ENCODE measurements around the gene GID4.
"Not testable (repeated sequence)": the region's sequence is repeated elsewhere in the genome, so short reads cannot be mapped to it uniquely, and the experiment has no call there.

The GID4 gene

DNA sequence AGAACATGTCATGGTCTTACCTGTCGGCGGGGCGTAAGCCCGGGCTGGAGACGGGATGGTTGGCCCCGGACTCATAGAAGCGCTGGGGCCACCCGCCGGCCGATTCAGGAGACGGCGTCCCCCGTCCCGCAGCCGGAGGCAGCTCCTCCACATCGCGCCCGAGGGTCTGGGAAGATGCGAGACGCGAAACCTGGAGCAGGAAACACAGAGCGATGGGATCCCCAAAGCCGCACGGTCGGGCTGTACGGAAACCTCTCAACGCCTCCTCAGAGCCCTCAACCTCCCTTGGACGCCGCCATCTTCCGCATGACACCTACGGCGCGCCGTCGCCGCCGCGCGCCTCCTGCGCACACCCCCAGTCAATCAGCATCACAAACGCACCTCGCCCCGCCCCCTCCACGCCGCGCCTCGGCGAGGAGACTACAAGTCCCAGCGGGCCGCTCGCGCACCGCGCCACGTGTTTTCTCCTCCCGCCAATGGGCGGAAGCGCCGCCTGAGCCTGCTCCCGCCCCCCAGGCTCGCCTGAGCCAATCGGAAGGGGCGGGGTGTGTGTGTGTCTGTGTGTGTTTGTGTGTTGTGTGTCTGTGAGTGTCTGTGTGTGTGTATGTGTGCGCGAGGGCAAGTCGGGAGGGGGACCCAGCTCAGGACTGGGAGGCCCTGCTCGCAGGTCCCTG, at the start of gene GID4, which contains the start of gene ATPAF2:
Gene GID4 (plus strand): TSS at position 548 of the 674 bp plus-strand sequence. CDS start 57 bp downstream, at position 605.
Gene ATPAF2 (minus strand): TSS at position 308 of the 674 bp plus-strand sequence. CDS start 155 bp downstream, at position 153.
- DNase-seq = peak; percentile 76

- DNase-seq = no peak
These were observed 49.6 kb upstream of the GID4 start for GRCh38 chr17:17989618-17990017.

- no peak for DNase-seq
These were observed 48.9 kb upstream of the GID4 start for GRCh38 chr17:17990282-17990681.

- no peak for DNase-seq
These were observed 45.8 kb upstream of the GID4 start for GRCh38 chr17:17993366-17993765.

- no peak for DNase-seq
These were observed 45.4 kb upstream of the GID4 start for GRCh38 chr17:17993852-17994251.

DNA sequence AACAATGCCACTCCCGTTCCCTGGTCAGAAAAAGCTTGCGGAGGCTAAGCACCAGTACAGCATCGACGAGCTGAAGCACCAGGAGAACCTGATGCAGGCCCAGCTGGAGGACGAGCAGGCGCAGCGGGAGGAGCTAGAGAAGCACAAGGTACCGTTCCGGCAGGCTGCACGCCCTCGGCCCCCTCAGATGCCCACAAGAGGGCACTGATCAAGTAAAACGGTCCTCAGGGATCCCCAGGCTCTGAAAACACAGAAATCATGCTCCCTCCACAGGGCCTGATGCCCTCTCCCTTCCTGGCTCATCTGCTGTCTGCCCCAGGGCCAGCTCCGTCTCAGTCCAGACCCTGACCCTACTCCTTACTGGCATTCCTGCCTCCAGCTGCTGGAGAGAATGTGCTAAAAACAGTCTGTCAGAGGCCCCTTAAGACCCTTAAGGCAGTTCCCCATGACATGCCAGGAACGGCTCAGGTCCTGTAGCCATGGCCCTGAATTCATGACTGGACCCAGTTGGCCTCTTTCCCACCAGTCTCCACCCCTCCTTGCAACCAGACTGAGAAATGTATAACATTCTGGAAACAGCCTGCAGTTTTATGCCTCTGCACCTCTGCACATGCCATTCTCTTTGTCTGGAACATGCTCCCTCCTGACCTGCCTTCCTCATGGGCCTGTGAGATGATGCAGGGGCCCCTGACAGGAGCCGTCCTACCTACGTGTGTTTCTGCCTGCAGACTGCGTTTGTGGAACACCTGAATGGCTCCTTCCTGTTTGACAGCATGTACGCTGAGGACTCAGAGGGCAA, 44.7 kb upstream of the GID4 start:
- DNase-seq = no peak

DNA sequence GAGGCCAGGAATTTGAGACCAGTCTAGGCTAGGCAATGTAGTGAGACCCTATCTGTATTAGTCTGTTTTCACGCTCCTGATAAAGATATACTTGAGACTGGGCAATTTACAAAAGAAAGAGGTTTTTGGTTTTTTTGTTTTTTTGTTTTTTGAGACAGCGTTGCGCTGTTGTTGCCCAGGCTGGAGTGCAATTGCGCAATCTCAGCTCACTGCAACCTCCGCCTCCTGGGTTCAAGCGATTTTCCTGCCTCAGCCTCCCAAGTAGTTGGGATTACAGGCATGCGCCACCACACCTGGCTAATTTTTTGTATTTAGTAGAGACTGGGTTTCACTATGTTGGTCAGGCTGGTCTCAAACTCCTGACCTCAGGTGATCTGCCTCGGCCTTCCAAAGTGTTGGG, 43.3 kb upstream of the GID4 start:
- DNase-seq = not testable (repeated sequence)

GRCh38 chr17:17998934-17999333, 40.3 kb upstream of the GID4 start:
- no peak for DNase-seq

GRCh38 chr17:17999364-18000029, 39.7 kb upstream of the GID4 start:
- no peak for DNase-seq

DNA sequence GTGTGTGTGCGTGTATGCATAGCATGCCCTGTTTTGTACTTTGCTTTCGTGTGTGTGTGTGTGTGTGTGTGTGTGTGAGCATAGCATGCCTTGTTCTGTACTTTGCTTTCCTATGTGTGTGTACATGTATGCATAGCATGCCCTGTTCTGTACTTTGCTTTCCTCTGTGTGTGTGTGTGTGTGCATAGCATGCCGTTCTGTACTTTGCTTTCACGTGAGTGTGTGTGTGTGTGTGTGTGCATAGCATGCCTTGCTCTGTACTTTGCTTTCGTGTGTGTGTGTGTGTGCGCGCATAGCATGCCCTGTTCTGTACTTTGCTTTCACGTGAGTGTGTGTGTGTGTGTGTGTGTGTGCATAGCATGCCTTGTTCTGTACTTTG, 39.2 kb upstream of the GID4 start:
- DNase-seq = no peak

GRCh38 chr17:18002171-18002570, 37.0 kb upstream of the GID4 start:
- no peak for DNase-seq

GRCh38 chr17:18004345-18004744, 34.9 kb upstream of the GID4 start:
- DNase-seq = no peak

DNA sequence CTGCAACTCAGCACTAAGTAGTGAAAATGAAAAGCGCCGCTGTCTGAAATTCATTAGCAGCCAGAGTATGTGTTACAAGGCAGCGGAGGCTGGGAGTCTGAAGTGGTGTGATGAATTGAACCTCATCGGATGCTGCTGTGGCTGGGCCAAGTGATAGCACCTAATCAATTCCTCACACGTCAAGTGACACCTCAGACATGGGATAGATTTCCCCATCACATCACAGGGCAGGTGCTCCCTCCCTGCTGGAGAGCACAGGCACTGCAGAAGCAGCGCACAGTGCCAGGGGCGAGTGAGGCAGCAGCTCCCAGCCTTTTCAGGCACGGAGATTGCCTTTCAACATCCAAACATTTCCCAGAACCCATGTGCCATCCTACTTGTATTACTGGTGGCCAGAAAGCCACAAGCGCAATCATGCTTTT, 34.3 kb upstream of the GID4 start:
- DNase-seq = no peak

DNA sequence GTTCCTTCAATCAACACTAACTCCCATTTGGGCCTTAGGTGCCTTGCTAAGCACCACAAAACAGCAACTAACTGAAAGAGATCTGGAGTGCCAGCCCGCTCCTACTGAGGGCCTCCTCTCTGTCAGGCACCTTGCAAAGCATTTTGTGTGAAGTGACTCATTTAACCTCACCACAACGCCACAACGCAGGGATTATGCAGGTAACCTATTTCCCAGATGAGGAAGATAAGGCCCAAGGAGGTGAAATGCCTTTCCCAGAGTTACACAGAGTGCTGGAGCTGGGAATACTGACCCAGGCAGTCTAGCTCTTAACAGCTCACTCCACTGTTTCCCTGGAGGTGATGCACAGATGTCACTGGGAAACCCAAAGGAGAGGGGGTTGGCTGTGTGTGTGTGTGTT, 33.7 kb upstream of the GID4 start:
- DNase-seq = no peak

- no peak for DNase-seq
These were observed 32.5 kb upstream of the GID4 start for GRCh38 chr17:18006495-18007239.

DNA sequence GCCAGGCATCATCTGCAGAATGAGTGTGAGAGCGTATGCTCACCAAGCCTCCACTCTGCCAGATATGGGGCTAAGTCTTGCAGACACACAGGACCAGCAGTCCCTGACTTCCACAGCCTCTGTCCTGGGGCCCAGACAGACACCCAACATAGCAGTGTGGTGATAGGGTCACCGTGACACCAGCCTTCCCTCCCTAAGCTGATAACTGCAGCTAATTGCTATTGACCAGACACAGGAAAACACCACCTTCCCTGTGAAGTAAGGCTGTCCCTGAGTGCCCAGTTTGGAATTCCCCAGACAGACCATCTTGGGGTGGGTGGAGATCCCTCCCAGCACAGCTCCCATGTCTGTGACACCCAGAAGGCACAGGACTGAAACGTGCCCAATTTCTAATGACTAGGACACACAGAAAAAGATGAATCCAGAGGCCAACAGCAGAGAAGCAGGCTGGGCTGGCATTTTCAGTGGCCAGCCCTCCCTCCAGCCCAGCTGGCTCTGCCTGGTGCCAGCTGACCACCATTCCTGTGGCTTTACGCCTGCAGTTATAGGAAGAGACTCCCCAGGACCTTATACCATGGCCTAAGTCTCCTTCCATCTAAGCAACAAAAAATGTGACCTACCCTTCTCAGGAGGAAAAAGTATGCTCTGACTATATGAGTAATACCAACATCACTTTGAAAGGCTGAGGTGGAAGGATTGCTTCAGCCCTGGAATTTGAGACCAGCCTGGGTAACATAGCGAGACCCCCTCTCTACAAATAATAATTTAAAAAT, 30.5 kb upstream of the GID4 start:
- no peak for DNase-seq

GRCh38 chr17:18009609-18010420, 29.4 kb upstream of the GID4 start:
- no peak for DNase-seq

DNA sequence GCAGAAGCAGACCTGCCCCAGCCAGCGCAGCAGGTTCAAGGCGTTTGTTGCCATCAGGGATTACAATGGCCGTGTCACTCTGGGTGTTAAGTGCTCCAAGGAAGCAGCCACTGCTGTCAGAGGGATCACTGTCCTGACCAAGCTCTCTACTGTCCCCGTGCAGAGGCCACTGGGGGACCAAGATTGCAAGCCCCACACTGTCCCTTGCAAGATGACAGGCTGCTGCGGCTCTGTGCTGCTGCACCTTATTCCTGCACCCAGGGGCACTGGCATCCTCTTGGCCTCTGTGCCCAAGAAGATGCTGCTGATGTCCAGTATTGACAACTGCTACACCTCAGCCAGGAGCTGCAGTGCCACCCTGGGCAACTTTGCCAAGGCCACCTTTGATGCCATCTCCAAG, 27.9 kb upstream of the GID4 start:
- no peak for DNase-seq

DNA sequence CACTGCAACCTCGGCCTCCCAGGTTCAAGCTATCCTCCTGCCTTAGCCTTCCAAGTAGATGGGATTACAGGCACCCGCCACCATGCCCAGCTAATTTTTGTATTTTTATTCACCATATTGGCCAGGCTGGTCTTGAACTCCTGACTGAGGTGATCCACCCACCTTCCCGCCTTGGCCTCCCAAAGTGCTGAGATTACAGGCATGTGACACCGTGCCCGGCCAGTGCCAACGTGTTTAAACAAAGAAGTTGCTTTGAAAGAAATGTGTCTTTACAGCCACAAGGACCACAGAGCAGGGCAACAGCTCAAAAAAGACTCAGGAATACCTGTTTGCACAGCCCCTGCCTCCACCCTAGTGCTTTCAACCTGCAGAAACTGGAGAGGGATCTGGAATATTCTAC, 25.2 kb upstream of the GID4 start:
- no peak for DNase-seq

DNA sequence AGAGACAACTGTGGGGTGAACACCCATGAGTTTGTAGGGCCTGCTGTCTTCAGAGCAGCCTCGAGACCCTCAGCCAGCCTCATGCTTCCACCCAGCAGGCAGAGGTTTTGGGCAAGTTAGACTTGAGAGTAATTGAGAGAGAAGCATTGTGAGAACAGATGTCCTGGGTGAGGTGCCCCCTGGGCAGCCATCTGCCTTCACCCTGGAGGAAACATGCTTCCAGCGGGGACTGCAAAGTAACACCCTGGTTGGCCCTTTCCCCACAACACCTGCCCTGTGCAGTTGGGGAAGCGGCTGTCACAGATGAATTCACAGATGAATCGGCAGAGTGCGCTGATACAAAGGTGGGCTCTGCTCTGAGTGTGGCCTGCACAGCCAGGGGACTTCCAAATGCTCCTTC, 23.6 kb upstream of the GID4 start:
- DNase-seq = no peak

DNA sequence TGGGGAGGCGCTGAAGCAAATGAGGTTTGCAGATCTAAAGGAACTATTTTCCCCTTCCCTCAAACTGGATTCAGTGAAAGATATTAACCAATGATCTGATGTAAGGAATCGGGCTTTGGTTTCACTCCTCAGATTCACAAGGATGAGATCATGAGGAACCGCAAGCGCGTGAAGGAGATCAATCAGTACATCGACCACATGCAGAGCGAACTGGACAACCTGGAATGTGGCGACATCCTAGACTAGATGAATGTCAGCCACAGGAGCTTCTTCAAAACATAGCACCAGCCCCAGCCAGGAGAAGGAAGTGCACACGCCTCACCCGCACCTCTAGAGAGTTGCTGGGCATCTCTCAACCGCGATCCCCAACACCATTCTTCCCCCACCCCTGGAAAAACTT, 22.8 kb upstream of the GID4 start:
- DNase-seq = no peak

All from NCI-H1417 treated with DMSO at 0.1 percent for 48 hours (cell line).